Uterus (tissue), 2 donors: Measurements from ENCODE around the gene L1CAM.

Experiments
- POLR2A ChIP-seq, 2 donors: fragments of 450-650 bp; IDR thresholded peaks; one replicate each; pipeline ENCODE4 v1.6.1; 2016; ENCODE audit warnings: antibody characterized with exemption in 2 of 2, mild to moderate bottlenecking in 1 of 2, moderate library complexity in 1 of 2
- TF ChIP-seq, protein P1 (sequence below), 4 experiments: fragments of 200-600 bp in 2 of 4; fragments of 450-650 bp in 2 of 4; sonication (generic) in 2 of 4; IDR thresholded peaks; one replicate each; pipeline ENCODE4 v1.5.1; 2016 to 2019; ENCODE audit warnings: antibody characterized with exemption in 4 of 4, mild to moderate bottlenecking in 2 of 4, moderate library complexity in 1 of 4

- no peak for TF ChIP-seq POLR2A (IDR thresholded peaks at IDR 0.05)
- TF ChIP-seq, protein P1, sequence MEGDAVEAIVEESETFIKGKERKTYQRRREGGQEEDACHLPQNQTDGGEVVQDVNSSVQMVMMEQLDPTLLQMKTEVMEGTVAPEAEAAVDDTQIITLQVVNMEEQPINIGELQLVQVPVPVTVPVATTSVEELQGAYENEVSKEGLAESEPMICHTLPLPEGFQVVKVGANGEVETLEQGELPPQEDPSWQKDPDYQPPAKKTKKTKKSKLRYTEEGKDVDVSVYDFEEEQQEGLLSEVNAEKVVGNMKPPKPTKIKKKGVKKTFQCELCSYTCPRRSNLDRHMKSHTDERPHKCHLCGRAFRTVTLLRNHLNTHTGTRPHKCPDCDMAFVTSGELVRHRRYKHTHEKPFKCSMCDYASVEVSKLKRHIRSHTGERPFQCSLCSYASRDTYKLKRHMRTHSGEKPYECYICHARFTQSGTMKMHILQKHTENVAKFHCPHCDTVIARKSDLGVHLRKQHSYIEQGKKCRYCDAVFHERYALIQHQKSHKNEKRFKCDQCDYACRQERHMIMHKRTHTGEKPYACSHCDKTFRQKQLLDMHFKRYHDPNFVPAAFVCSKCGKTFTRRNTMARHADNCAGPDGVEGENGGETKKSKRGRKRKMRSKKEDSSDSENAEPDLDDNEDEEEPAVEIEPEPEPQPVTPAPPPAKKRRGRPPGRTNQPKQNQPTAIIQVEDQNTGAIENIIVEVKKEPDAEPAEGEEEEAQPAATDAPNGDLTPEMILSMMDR (IDR thresholded peaks at IDR 0.05): no peak
Observed at GRCh38 chrX:153866302-153867019, 19.5 kb downstream of the L1CAM start.
